Hepatic stellate cell (primary cell): ENCODE results near the gene THOC1.
A peak's percentile ranks its signal among the peaks of the same experiment; 100 is the strongest.

Experiments
- DNase-seq: peaks from one replicate; pipeline ENCODE4 v3.0.0; 2011; ENCODE audit warnings: low spot score

Gene THOC1

GRCh38 chr18:274313-274712, 6.5 kb upstream of the THOC1 start:
- DNase-seq, result no peak

GRCh38 chr18:273525-273924, 5.7 kb upstream of the THOC1 start:
- no peak for DNase-seq

GRCh38 chr18:272650-273049, 4.8 kb upstream of the THOC1 start:
- DNase-seq, result no peak

GRCh38 chr18:269480-270095, 1.7 kb upstream of the THOC1 start:
- DNase-seq, result no peak

GRCh38 chr18:267380-267687, 513 bp downstream of the THOC1 start:
- DNase-seq, result no peak

GRCh38 chr18:261398-262073, 6.3 kb downstream of the THOC1 start:
- no peak for DNase-seq

GRCh38 chr18:260547-260946, 7.3 kb downstream of the THOC1 start:
- DNase-seq, result no peak

- no peak for DNase-seq
These were observed 12.7 kb downstream of the THOC1 start for GRCh38 chr18:255171-255570.

- DNase-seq, result no peak
These were observed 14.7 kb downstream of the THOC1 start for GRCh38 chr18:253121-253520.

- no peak for DNase-seq
These were observed 16.3 kb downstream of the THOC1 start for GRCh38 chr18:251572-251971.

GRCh38 chr18:250685-251084, 17.2 kb downstream of the THOC1 start:
- no peak for DNase-seq

- no peak for DNase-seq
These were observed 19.8 kb downstream of the THOC1 start for GRCh38 chr18:248053-248452.

GRCh38 chr18:245282-245847, 22.5 kb downstream of the THOC1 start:
- no peak for DNase-seq

GRCh38 chr18:240175-240574, 27.7 kb downstream of the THOC1 start:
- peak; percentile 12 for DNase-seq

GRCh38 chr18:231563-231962, 36.3 kb downstream of the THOC1 start:
- no peak for DNase-seq

- no peak for DNase-seq
These were observed 39.3 kb downstream of the THOC1 start for GRCh38 chr18:228586-228985.

GRCh38 chr18:227902-228301, 39.9 kb downstream of the THOC1 start:
- no peak for DNase-seq

GRCh38 chr18:227374-227773, 40.5 kb downstream of the THOC1 start:
- no peak for DNase-seq

- DNase-seq, result no peak
These were observed 42.1 kb downstream of the THOC1 start for GRCh38 chr18:225745-226144.

GRCh38 chr18:220708-221107, 47.1 kb downstream of the THOC1 start:
- DNase-seq, result no peak

GRCh38 chr18:217532-218336, 50.1 kb downstream of the THOC1 start:
- DNase-seq, result no peak

GRCh38 chr18:215448-216010, 52.3 kb downstream of the THOC1 start:
- no peak for DNase-seq

GRCh38 chr18:213966-214365, 53.9 kb downstream of the THOC1 start:
- no peak for DNase-seq
